Ectodermal cell (in vitro differentiated cells): ENCODE measurements around the gene CHMP5.

Experiments used
- H3K27ac ChIP-seq: 2 replicates; pipeline ENCODE4 v1.7.0; 2013; ENCODE audit warnings: mild to moderate bottlenecking, low read depth, low read length; ENCODE audit not compliant: insufficient read depth, poor library complexity, severe bottlenecking
- H3K27me3 ChIP-seq: 2 replicates; pipeline ENCODE4 v1.7.0; 2013; ENCODE audit warnings: mild to moderate bottlenecking, low read length; ENCODE audit not compliant: insufficient read depth, control insufficient read depth, poor library complexity, severe bottlenecking
- H3K36me3 ChIP-seq: one replicate; pipeline ENCODE4 v1.7.0; 2013; ENCODE audit warnings: low read length; ENCODE audit not compliant: control insufficient read depth, insufficient read depth
- H3K4me1 ChIP-seq: one replicate; pipeline ENCODE4 v1.7.0; 2013; ENCODE audit warnings: low read length; ENCODE audit not compliant: control insufficient read depth, insufficient read depth
- H3K4me3 ChIP-seq: 2 replicates; pipeline ENCODE4 v1.7.0; 2013; ENCODE audit warnings: low read depth, low read length, control low read depth; ENCODE audit not compliant: insufficient read depth
- H3K9me3 ChIP-seq: 2 replicates; pipeline ENCODE4 v1.7.0; 2013; ENCODE audit warnings: mild to moderate bottlenecking, low read length, moderate library complexity; ENCODE audit not compliant: control insufficient read depth
- whole genome bisulfite sequencing, 2 experiments: methylation state at CpG; one replicate each; pipeline ENCODE4 v1.1.7; 2013; ENCODE audit warnings: missing lambda C conversion rate in 2 of 2; 5-methylcytosine and 5-hydroxymethylcytosine counted together

Gene CHMP5

GRCh38 chr9:33229359-33230114 is 35.3 kb upstream of the CHMP5 start:
- no peak overlapping the region for H3K27ac ChIP-seq
- WGBS, 2 experiments: 85 to 89% methylated on average over 8 to 9 of the region's 9 CpGs
- H3K4me1 ChIP-seq: no peaks in the 10 kb centered on the region
- no peaks in the 10 kb centered on the region for H3K36me3 ChIP-seq
- peaks cover 10% of the 10 kb centered on the region for H3K27me3 ChIP-seq
- no peaks in the 10 kb centered on the region for H3K9me3 ChIP-seq
- no peak overlapping the region for H3K4me3 ChIP-seq

GRCh38 chr9:33230756-33231622 is 33.9 kb upstream of the CHMP5 start:
- no peaks in the 10 kb centered on the region for H3K4me1 ChIP-seq
- no peaks in the 10 kb centered on the region for H3K9me3 ChIP-seq
- 88 to 90% methylated on average over 13 of the region's 13 CpGs for WGBS, 2 experiments
- H3K27me3 ChIP-seq: peaks cover 10% of the 10 kb centered on the region
- no peak overlapping the region for H3K4me3 ChIP-seq
- no peaks in the 10 kb centered on the region for H3K36me3 ChIP-seq
- H3K27ac ChIP-seq: no peak overlapping the region

DNA sequence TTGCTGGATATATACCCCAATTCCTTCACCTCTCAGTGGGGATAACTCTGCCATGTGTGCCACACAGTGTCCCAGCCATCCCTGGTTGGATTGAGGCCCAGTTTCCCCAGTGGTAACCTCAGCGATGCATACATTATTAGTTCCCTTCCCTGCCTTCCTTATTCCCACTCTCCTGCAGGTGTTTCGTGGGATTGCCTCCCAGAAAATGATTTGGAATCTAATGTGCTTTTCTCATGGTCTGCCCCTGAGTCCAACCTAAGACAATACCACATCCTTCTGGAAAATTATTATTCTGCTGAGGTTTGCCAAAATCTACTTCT is 33.3 kb upstream of the CHMP5 start:
- Histone ChIP-seq H3K36me3 (no peaks in the 10 kb centered on the region), H3K4me3 (no peak overlapping the region), H3K4me1 (no peaks in the 10 kb centered on the region), H3K27me3 (peaks cover 10% of the 10 kb centered on the region), H3K27ac (no peak overlapping the region), H3K9me3 (no peaks in the 10 kb centered on the region)
- 83 to 88% methylated on average over 2 of the region's 2 CpGs for WGBS, 2 experiments

DNA sequence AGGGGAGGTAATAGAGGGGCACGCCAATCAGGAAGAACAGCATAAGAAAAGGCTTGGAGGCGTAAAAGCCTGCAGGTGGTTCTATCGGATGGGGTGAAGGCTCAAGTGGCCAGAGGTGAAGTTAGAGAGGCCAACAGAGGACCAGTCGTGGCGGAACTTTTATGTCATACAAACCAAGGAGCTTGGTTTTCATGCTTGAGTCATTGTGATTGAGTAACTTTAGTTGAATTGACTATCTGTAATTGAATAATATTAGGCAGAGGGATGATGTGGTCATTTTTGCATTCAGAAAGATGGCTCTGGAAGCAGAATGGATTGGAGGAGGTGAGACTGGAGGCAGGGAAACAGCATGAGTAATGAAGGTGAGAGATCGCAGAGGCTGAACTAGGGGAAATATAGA is 32.0 kb upstream of the CHMP5 start:
- Histone ChIP-seq H3K27ac (no peak overlapping the region), H3K4me1 (no peaks in the 10 kb centered on the region), H3K4me3 (no peak overlapping the region), H3K9me3 (no peaks in the 10 kb centered on the region), H3K36me3 (no peaks in the 10 kb centered on the region), H3K27me3 (peaks cover 10% of the 10 kb centered on the region)
- WGBS, 2 experiments: 88 to 92% methylated on average over 6 of the region's 6 CpGs

GRCh38 chr9:33233626-33234342 is 31.1 kb upstream of the CHMP5 start:
- H3K4me1 ChIP-seq: no peaks in the 10 kb centered on the region
- H3K27me3 ChIP-seq: peaks cover 10% of the 10 kb centered on the region
- WGBS, 2 experiments: 85 to 93% methylated on average over 1 of the region's 1 CpG
- no peak overlapping the region for H3K27ac ChIP-seq
- H3K4me3 ChIP-seq: no peak overlapping the region
- H3K9me3 ChIP-seq: no peaks in the 10 kb centered on the region
- H3K36me3 ChIP-seq: no peaks in the 10 kb centered on the region

DNA sequence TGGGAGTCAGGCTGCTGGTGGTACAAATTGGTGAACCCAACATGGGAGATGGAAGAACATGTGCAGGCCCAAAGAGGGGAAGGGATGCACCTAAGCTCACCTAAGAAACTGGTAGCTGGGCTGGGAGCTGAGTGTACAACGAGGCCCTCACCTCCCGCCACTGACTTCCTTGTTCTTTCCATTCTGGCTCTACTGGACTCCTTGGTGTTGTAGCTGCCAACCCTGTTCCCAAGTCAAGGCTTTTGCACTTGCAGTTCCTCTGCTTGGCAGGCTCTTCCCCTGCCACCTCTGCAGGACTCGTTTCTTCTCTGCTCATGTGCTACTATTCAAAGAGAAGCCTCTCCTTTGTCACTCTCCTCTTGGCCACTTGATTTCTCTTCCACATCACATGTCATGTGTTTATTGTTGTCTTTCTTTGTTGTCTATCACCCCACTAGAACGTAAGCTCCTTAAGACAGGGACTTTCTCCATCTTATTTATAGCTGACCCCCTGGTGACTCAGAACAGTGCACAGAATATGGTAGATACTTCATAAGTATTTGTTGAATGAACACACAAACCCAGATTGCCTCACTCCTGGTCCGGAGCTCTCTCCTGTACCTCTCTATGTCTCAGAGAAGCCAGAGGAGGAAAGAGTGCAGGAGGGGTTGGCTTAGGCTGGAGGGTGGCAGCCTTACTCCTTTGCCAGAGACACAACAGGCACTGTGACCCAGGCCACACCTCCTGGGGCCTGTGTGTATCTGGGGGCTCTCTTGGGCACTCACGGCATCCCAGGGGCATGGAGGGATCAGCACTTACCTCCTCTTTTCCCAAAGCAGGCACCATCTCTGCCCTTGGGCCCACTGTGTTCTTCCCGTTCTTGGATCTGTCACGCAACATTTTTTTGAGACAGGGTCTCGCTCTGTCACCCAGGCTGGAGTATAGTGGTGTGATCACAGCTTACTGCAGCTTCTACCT is 30.1 kb upstream of the CHMP5 start:
- WGBS, 2 experiments: 81 to 85% methylated on average over 8 to 9 of the region's 9 CpGs
- Histone ChIP-seq H3K4me3 (no peak overlapping the region), H3K9me3 (no peaks in the 10 kb centered on the region), H3K36me3 (no peaks in the 10 kb centered on the region), H3K4me1 (no peaks in the 10 kb centered on the region), H3K27me3 (peaks cover 10% of the 10 kb centered on the region), H3K27ac (no peak overlapping the region)

GRCh38 chr9:33236571-33236970 is 28.3 kb upstream of the CHMP5 start:
- Histone ChIP-seq H3K9me3 (no peaks in the 10 kb centered on the region), H3K27ac (no peak overlapping the region), H3K27me3 (peaks cover 10% of the 10 kb centered on the region), H3K4me1 (no peaks in the 10 kb centered on the region), H3K4me3 (no peak overlapping the region), H3K36me3 (no peaks in the 10 kb centered on the region)
- WGBS, 2 experiments: 80 to 83% methylated on average over 3 of the region's 3 CpGs

GRCh38 chr9:33239921-33240320 is 24.9 kb upstream of the CHMP5 start, which contains the start of gene SPINK4:
Gene SPINK4, plus strand, starts transcription at chr9:33240167. Its CDS starts 42 bp downstream, at chr9:33240209.
- H3K36me3 ChIP-seq: no peaks in the 10 kb centered on the region
- no peaks in the 10 kb centered on the region for H3K9me3 ChIP-seq
- no peak within 1 kb of the TSS for H3K27ac ChIP-seq
- 91 to 93% methylated on average over 7 of the region's 7 CpGs for WGBS, 2 experiments
- H3K4me1 ChIP-seq: no peaks in the 10 kb centered on the region
- no peaks in the 10 kb centered on the region for H3K27me3 ChIP-seq
- H3K4me3 ChIP-seq: no peak within 1 kb of the TSS

- WGBS, 2 experiments: 88% methylated on average over 5 of the region's 5 CpGs
- H3K36me3 ChIP-seq: no peaks in the 10 kb centered on the region
- H3K9me3 ChIP-seq: no peaks in the 10 kb centered on the region
- no peaks in the 10 kb centered on the region for H3K27me3 ChIP-seq
- no peak overlapping the region for H3K27ac ChIP-seq
- no peaks in the 10 kb centered on the region for H3K4me1 ChIP-seq
- H3K4me3 ChIP-seq: no peak overlapping the region
Measured at GRCh38 chr9:33241298-33241697, 23.6 kb upstream of the CHMP5 start.
